Activated T-cell treated with anti-CD3 and anti-CD28 coated beads for 4 hours (primary cell): ENCODE results near the gene CACNB2.
"Not testable (repeated sequence)": the region's sequence is repeated elsewhere in the genome, so short reads cannot be mapped to it uniquely, and the experiment has no call there.

ENCODE experiments used
- DNase-seq: peaks from one replicate; pipeline ENCODE4 v3.0.0-alpha.2; 2020

CACNB2 gene

DNA sequence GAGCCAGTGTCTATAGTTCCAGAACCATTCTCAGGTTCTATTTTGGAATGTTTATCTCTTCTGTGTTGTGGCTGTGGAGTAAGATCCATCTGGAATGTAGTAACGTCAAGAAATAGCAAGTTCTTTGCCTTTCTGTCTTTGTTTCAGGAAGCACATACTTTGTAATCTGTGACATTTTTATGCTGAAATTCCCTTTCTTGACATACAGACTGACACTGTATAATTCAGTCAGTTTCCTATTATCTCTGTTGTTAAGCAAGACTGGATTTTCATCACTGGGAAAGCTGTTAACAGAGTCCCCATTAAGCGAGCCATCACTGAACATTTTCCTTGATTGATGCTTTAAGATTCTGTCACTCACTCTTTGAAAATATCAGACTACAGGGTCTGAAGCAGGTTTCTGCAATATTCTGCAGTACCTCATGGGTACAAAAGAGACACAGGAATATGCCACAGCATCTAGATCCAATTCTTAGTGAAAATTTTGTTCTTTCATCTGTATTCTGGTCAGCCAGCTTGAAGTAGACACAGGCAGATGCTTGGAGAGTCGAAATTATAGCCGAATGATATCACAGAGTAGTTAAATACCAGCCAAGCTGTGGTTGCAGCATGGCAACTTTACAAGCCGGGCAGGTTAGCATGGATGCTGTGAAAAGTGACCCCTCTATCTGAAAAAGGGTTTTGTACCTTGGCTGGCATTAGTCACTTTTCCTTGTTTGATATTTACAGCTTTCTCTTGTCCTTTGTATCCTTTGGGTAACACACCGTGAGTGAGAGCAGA, 62.6 kb downstream of the CACNB2 start:
- no peak for DNase-seq

DNA sequence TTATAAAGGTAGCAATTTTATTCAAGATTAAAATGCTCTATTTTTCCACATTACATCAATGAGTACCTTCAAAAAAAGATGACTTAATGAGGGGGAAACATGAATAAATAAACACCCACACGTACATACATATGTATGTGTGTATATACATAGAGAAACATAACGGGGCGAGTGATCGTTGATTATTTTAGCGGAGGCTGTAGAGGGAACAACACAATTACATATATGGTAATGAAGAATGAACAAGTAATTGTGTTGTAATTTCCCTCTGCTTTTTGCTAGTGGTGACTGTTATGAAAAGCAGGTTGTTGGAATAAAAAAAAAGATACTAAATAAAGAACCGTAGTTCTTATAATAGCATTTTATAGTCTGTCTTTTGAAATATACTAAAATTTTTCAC, 63.2 kb downstream of the CACNB2 start:
- no peak for DNase-seq

DNA sequence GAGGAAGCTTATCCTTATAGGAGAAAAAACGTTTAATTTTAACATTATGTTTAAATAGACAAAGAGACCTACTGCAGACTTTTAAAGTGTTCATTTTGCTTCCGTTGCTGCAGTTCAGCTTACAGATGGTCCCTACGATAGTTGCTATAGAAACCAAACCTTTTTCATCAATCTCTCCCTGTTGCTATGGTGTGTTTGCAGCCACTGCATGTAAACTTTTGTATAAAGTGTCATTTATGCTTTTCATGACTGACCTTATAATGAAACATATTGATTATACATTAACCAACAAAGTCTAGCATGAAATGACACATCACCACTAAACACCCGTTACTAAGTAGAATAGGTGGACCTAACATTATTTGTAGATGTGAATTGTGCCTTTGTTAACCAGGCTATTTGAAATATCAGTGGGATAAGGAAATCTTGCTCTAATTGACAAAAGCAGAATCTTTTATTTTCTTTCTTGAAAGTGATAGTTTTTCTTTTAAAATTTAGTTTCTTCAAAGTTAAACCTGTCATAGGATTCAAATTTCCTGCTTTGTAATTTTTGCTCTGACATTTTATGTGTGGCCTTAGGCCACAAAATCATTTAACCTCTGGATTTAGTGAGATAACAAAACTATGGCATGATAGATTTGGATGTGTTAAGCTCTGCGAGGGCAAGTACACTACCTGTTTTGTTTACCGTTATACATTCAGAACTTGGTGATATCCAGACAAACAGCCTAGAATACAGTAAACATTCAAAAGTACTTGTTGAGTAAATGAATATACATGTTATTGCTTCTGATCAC, 64.0 kb downstream of the CACNB2 start:
- DNase-seq: no peak

DNA sequence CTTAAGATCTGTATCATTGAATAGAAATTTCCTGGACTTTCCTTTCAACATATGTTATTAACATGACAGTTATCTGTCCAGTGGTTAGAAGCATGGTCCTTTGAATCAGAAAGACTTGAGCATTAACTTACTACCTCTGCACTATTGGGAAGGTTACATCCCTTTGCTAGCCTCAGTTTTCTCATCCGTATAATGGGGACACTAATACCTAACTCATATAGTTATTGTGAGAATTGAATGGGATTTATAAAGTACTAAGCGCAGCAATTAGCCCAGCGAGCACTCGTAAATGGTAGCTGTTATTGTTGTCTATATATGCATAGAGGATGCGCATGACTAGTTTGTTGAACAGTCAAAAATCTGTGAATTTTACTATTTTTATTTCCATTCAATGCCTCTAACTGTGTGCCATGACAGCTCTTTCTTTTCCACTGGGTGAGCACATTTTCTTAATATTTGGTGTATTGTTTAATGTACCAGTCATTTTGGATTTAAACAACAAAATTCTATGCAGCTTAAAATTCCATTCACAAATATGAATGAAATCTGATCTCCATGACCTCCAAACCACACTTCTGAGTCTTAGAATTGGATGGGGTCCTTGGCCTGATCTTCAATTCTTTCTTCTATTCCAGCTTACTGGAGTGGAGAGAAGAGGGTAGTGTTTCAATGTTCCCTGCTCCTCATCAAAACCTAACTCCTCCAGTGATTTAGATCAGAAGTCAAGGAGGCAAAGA, 65.0 kb downstream of the CACNB2 start:
- no peak for DNase-seq

DNA sequence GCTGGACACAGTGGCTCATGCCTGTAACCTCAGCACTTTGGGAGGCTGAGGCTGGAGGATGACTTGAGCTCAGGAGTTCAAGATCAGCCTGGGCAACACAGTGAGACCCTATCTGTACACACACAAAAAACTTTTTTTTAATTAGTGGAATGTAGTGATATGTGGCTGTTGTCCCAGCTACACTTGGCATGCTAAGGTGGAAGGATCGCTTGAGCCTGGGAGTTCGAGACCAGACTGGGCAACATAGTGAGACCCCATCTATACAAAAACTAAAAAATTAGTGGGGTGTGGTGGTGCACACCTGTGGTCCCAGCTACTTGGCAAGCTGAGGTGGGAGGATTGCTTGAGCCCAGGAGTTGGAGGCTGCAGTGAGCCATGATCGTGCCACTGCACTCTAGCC, 68.0 kb downstream of the CACNB2 start:
- not testable (repeated sequence) for DNase-seq

DNA sequence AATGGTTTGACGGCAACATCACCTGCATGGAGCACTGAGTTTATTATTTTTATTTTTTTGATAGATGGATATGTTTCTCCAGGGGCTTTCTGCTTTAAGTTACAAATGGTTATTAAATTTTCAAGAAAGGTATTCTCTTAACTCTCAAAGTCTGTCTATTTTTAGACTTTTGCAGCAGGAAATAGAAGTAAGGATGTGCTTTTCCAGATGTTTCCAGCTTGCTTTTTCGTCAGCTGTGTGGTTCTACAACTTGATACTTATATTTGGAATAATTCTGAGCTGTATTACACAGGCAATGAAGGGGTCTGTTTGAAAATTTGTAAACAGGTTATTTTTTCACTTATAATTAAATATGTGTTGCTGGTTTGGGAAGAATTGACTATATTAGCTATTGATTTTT, 69.0 kb downstream of the CACNB2 start:
- no peak for DNase-seq

DNA sequence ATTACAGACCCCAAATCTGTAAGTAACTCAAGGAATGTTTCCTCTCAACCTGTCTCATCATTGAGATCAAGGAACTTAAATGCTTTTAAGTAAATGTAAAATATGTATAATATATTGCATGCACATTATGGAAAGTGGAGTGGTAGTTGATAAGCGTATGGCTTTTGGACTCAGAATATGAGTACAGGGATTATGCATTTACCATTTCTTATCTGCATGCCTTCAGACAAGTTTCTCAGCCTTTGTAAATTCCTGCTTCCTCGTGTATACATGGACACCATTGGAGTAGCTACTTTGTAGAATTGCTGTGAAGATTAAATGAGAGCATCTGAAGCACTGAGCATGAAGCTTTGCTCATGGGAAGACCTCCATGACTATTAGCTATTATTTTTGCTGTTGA, 70.5 kb downstream of the CACNB2 start:
- DNase-seq: no peak

DNA sequence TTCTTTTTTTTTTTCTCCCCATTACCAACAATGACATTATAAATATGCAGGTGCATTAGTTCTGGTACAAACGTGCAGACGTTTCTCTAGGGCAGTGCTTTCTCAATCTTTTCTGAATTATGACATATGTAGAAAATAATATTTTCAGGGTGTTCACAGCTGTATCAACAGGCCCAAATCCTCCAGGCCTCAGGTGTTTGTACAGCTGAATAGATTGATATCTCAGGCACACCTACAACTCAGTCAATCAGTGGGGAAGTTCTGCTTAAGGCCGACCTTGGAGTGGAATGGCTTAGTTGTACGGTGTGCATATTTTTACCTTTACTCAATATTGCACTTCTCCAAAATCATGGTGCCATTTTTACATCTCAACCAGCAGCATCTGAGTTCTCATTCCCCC, 71.6 kb downstream of the CACNB2 start:
- no peak for DNase-seq

DNA sequence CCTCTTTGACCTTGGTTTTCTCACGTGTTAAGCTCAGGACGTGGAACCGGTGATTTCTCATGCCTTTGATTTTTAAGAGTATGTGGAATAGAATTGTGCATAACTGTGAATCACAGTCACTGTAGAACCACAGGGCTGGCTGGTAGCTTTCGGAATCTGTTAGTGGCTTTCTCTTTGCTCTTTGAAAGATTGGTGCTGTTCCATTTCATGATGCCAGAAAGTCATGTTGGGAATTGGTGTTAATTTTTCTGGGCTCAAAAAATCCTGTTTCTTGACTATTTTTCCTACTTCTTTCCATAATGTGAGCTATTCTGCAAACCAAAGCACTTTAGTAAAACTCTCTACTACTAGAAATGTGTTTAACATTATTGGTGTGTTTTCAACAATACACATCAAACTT, 73.0 kb downstream of the CACNB2 start:
- DNase-seq: no peak

DNA sequence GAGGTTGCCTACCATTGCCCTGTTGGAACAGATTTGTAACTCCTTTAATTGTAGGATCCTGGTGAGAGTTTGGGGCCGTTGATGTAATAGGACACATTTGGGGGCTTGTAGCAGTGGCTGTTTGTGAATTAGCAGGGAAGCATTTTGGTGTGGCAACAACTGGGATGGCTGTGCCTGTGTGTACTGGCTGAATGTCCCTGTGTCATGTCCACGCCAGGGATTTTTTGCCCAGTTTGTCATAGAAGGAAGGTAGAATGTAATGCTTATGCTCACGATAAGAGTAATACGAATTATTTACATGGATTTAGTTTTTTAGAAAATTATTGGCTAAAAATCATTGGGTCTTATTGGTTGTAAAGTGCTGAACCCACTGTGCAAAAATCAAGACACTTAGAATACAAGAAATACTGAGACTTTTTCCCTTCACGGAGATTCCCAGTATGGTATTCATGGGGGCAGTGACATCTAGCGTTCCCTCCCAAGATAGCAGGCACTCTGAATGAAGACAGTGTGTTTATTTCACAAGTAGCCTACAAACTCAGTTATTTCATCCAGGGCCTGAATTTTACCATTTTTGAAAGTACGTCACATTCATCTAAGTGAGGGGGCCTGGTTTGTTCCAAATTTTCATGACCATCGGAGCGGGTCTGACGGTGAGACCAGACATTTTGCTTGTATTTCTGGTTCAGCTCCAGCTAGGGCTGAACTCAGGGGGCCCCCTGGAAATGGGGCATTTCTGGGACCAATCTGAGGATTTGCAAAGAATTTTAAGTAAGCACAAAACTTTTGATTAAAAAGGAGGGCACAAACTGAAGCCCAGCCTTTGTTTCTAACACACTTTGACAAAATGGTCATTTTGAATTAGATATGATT, 74.7 kb downstream of the CACNB2 start:
- no peak for DNase-seq

DNA sequence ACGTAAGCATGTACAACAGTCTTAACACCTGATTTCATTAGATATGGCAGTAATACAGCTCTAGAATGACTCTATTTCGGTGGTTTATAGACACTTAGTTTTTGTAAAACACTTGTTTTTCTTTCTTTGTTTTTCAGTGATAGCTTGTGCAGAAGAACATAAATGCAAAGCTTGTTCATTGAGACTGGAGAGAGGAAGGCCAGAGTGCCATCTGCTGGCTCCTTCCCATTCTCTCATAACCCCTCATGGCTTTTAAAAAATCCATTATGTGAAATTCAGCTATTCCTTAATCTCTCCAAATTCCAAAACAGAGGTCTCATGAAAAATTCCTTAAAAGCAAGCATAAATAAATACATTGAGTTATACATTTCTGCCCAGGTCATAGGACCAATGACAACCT, 76.3 kb downstream of the CACNB2 start:
- DNase-seq: no peak

DNA sequence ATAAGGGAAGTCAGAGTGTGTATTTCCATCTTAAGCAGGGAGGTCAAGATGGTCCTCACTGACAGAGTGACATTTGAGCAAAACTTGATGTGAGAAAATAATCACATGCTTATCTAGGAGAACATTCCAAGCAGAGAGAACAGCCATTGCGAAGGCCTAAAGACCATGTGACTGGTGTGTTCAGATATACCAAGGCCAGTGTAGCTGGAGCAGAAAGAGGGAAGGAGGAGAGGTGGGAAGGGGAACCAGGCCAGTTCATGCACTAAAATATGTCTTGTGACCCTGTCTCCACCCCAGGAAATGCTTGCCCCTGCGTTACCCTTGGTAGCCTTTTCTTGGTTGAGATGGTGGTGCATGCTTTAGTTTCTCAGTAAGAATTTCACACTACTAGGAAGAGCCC, 77.4 kb downstream of the CACNB2 start:
- no peak for DNase-seq

DNA sequence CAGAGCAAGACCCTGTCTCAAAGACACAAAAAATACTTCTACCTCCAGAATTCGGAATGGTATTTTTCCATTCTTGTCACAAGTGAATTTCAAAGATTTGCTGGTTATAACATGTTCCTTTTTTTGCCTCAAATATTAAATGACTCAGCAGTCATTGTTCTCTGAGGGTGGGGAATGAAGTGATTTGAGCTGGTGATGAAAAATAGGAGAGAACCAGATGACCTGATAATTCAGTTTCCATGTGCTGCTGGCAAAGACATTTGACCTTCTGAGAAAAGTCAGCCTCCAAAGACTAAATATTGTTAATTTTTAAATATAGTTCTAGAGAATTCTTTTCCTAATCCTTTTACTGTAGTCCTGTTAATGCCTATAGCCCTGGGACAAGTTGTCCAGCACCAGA, 78.9 kb downstream of the CACNB2 start:
- DNase-seq: no peak

DNA sequence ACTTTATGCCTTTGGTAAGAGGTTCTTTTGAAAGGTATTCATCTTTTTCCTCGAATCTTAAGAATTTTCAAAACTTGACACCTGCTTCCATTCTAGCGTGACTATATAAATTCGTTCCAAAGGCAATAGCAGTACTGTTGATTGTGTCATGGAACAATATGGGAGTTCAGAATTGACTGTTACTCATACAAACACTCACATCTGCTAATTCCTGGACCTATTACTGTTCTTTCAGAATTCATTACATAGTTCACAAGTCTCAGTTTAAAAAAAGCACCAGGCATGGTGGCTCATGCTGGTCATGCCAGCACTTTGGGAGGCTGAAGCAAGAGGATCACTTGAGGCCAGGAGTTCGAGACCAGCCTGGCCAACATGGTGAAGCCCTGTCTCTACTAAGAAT, 80.9 kb downstream of the CACNB2 start:
- DNase-seq: no peak

DNA sequence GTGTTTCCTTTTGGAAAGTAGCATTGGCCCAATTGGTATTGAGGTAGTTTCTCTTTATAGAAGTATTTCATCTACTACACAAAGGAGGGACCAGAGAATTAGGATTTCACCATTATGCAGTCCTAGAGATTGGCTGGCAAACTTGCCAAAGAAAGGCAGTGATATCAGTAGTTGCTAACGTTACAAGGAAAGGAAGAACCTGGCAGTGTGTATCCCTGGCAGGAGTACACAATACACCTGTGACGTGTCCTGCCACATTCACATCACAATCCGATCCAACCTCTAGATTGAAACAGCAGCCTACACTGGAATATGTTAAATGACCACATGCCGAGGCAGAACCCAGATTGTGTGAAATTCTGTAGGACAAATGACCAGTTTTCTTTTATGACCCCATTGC, 81.7 kb downstream of the CACNB2 start:
- no peak for DNase-seq

DNA sequence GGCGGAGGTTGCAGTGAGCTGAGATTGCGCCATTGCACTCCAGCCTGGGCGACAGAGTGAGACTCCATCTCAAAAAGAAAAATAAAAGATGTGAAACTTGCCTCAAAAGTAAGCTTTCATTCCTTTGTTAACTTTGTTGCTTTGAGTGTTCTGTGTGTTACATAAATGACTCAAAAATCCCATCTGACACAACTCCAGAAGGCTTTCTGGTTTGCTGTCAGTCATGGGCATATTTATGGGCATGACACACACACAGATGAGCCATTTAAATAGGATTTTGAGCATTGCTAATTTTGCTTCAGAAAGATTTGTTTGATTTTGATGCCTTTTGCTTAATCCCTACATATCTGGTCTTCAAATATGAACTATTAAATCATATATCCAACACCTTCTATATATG, 82.6 kb downstream of the CACNB2 start:
- no peak for DNase-seq

DNA sequence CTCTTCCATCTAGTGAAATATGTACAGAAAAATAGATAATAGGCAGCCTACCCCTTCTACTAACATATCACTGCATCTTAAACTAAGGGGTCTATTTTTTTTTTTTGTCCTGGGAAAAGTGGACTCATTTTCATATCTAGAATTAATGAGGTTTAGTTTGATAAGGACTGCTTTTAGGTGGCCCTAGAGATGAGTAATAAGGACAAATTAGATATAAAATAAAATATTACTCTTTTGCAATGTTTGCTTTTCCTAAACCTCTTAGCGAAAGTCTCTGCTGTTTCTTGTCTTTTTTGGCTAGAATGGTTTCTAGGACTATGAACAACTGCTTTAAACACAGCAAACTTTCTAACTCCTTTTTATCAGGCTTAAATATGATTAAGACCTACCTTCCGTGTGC, 83.7 kb downstream of the CACNB2 start:
- DNase-seq: no peak

DNA sequence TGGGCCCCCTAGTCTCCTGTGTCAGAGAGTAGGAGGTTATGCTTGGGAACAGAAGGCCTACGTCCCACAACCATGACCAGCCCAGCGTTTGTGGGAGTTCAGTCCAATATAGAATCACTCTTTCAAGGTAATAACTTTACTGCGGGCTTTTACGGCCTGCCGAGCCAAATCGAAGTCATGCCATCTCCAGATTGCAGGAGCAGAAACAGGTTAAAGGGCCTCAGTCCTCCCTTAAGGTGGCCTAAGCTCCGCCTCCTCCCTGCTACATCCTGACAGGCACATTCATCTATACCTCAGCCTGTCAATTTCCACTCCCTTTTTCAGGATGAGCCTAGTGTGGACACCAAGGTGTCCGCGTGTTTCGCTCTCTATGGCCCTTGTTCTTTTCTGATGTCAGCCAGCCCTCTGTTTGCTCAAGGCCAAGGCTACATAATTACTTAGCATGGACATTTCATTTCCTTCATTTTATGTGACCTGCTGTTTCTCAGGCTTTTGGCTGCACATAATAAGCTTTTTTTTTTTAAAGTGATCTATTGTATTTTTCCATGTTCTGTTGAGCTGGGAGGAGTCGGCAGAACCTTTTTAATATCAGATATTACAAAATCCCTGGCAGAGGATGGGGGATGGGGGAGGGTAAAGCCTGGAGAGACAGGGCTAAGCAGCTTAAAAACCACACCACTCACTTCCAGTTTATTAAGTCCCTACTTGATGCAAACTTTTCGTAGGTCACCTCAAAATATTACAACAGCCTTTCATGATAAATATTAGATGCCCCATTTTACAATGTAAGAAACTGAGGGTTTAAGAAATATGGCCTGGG, 84.6 kb downstream of the CACNB2 start:
- DNase-seq: no peak

DNA sequence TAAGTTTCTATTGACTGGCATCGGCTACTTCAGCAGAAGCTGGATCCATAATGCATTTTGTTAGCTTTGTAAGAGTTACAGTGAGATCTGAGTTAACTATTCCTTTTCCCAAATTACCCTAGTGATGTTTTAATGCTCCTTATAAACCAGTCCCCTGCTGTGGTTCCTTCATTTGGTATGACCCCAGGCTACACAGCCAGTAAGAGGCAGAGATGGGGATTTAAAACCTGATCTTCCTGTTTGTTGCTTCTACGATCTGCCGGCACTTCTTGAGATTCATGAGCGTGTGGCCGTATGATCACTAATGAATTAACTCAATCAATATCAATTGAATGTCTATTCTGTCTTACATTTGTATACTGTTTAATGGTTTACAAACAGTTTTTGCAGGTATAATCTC, 86.1 kb downstream of the CACNB2 start:
- no peak for DNase-seq

DNA sequence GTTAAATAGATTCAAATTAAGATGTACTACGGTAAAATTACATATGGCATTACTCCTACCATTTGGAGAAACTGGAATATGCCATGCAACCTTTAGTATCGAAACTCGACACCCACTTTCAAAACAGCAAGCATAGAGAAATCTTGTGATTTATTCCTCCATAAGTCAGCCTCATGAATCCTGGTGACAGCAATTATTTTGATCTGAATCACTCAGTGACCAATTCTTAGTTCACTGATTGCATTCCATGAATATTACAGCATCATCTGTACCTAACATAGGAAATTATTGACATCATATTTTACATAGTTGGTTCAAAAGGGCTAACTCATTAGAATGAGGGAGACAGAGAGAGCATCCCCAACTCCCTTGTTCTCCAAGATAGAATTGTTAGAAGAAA, 89.6 kb downstream of the CACNB2 start:
- no peak for DNase-seq

DNA sequence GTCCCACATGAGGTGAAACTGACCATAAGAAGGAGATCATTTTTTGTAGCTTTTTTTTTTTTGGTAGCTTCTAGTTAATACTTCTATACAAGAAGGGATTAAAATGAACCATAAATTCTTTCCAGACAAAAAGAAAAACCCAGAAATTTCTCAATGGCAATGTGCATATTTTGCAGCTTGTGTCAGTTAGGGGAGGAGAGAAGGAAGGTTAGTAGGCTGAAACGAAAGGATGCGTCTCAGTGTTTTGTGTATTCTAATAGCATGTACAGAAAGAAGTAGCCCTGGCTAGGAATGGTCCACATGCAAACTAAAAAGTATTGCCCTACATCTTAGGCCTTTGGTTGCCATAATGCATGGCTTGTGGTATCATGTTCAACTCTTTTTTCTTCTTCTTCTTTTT, 90.6 kb downstream of the CACNB2 start:
- no peak for DNase-seq

DNA sequence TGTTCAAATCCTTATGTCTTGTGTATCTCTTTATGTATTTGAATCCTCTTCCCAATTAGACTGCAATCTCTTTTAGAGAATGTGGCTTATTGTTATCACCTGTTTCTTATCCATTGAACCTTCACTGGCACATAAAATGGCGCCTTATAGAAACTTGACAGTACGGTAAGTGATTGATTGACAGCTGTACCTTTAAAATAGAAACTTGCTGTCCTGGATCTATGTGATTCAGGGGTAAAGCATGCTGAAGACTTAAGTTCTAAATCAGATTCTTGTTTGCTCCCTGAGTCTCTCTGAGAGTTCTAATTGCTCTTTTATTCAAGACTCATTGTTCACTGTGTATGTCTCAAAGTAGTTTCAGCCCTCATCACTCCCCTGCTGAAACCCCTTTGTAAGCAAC, 91.3 kb downstream of the CACNB2 start:
- DNase-seq: no peak
